Left kidney (tissue), 2 donors: ENCODE results near the gene USP5. TPM values are rescaled to one million over a fixed set of nuclear protein-coding genes. Genes with fewer than 3 reads are reported as not detected.

Experiments
- DNase-seq: peaks from one replicate; pipeline ENCODE4 v3.0.0-alpha.2; 2013
- polyA plus RNA-seq: library from polyadenylated mRNA; unstranded; fragments of 120-200 nt; gene quantifications from one replicate; pipeline ENCODE4 v1.2.1, GENCODE V29; 2013; ENCODE audit not compliant: insufficient read length

USP5 gene
- polyA plus RNA-seq, 1 donor, result 58.3 TPM

DNA sequence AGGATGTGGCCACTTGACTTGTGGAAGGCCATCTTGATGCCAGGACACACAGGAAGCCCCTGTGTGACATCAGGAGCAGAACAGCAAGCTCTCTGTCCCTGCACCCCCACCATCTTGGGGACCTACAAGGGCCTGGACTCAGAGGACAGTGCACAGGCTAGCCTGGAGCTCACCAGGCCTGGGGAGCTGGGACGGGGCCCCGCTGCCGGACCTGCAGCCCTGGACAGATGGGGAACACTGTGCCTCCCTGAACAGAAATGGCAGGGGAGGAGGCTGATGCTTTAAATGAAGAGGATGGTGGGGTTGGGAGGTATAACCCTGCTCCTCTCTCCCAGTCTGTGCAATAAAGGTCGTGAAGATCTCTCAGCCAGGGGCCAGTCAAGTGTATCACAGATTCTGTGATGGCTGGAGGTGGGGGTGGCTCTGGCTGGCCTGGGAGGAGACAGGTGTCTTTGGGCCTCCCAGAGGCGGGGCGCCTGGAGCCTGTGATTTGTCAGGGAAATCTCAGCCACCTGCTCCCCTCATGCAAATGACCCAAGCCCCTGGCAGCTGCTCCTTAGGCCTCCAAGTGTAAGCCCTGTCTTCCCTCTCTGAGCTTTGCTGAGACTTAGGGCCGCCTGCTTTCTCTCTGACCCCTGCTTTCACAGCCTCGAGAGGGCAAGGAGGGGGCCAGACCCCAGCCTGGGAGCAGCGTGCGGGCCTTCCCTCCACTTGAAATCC, 12.3 kb upstream of the USP5 start:
- no peak for DNase-seq

DNA sequence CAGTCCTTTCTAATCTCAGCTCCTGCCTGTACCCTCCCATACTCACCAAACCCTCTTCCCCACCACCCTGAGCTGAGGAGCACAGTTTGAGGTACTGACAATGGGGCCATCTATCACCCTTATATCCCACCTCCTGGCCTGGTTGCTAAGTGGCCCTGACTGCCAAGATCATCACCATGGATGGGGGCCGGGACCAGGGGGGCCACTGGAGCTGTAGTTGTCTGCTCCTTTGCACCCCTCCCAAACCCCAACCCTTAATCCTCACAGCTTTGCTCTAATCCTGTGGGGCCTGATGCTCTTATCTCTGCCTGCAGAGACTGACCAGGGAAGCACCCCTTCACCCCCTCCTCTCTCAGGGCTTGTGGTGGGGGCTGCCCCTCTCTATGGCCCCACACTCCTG, 11.6 kb upstream of the USP5 start:
- no peak for DNase-seq

DNA sequence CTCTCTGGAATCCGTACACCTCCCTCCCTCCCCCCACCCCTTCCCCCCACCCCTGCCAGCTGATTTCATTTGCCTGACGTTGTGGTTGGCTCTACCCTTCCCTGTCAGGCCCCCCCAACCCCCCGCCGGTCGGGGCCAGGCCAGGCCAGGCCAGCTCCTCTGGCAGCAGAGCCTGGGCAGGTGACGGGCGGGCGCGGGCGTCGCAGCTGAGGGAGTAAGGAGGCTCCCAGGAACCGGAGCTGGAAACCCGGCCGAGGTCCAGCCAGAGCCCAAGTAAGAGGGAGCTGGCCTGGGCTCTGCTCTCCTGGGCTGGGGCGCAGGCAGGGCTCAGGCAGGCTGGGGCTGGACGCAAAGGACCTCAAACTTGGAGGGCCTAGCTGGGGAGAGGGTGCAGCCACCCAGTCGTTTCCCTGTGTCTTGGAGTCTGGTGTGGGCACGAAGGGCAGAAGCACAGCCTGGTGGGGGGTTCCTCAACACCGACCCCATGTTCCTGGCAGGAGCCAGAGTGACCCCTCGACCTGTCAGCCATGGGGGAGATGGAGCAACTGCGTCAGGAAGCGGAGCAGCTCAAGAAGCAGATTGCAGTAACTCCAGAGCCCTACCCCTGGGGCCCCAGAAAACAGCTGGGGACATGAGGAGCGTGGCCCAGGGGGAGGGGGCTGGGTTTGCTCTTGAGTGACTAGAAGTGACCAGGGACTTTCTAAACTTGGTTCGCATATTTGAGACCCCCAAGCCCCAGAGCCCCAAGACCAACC, 11.0 kb upstream of the USP5 start, which contains the start of gene GNB3:
GNB3 (plus strand) TSS at position 165 of the 755 bp plus-strand sequence; CDS start at position 528, 363 bp downstream.
- no peak for DNase-seq

DNA sequence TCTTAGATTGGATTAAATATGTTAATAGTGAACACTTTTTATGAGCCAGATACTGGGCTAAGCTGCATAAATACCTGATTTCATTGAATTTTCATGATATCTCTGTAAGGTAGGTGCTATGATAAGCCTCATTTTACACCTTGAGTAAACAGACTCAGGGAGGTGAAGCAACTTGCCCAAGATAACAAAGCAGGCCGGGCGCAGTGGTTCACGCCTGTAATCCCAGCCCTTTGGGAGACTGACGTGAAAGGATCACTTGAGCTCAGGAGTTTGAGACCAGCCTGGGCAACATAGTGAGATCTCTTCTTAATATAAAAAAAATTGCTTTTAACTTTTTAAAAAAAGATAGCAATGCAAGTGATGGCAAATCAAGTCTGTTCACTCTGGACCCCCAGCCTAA, 9.9 kb upstream of the USP5 start:
- no peak for DNase-seq

DNA sequence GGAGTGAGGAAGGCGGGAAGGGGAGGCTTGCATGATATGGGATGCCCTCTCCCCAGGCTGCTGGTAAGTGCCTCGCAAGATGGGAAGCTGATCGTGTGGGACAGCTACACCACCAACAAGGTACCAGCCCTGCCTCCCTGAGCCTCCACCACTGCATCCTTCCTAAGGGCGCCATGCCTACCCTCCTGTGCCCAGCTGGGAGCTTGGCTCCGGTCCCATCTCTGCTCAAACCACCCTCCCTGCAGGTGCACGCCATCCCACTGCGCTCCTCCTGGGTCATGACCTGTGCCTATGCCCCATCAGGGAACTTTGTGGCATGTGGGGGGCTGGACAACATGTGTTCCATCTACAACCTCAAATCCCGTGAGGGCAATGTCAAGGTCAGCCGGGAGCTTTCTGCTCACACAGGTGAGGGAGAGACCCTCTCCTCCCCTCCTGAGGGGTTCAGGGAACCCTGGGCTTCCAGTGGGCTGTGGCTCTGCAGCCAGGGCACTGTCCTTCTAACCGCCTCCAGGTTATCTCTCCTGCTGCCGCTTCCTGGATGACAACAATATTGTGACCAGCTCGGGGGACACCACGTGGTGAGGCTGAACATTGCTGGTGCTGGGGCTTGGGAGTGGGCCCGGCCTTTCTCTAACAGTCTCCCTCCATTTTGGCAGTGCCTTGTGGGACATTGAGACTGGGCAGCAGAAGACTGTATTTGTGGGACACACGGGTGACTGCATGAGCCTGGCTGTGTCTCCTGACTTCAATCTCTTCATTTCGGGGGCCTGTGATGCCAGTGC, 8.6 kb upstream of the USP5 start:
- no peak for DNase-seq

DNA sequence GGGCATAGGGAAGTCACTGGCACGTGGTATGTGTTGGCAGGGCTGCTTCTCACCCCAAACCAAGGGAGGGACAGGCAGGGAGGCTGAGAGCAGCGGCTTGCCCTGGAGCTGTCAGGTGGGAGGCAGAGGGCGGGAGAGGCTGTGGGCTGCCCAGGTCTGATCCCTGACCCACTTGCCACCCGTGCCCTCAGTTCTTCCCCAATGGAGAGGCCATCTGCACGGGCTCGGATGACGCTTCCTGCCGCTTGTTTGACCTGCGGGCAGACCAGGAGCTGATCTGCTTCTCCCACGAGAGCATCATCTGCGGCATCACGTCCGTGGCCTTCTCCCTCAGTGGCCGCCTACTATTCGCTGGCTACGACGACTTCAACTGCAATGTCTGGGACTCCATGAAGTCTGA, 6.6 kb upstream of the USP5 start:
- DNase-seq, result no peak

DNA sequence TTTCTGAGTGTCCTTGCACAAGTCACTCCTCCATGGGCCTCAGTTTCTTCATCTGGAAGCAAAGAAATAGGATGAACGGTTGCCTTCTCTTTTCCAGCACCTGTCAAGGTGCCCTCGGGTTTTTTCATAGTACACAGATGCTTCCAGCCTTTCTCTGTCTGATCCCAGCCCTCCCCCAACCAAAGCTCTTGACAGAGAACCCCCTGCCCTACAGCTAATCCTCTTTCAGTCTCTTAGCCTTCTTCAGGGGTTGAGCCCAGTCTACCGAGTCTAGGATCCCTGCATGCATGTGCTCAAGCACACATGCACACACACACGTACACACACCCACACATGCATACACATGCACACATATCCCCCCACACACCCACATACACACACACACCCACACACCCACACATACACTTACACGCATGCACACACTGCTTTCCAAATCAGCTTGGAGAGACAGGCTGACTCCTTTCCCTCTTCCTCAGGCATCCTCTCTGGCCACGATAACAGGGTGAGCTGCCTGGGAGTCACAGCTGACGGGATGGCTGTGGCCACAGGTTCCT, 5.6 kb upstream of the USP5 start:
- no peak for DNase-seq

DNA sequence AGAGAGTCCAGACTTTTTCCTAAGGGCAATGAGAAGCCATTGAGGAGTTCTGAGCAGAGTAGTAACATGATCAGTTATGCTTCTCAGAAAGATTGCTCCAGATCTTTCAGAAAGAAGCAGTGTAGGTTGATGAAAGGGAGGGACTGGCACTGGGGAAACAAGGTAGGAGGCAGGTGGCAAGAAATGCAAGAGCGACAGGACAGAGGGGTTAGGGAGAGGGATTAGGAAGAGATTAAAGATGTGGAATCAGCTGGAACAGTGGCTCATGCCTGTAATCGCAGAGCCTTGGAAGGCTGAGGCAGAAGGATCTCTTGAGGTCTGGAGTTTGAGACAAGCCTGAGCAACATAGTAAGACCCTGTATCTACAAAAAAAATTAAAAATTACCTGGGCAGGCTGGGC, 4.3 kb upstream of the USP5 start:
- no peak for DNase-seq

DNA sequence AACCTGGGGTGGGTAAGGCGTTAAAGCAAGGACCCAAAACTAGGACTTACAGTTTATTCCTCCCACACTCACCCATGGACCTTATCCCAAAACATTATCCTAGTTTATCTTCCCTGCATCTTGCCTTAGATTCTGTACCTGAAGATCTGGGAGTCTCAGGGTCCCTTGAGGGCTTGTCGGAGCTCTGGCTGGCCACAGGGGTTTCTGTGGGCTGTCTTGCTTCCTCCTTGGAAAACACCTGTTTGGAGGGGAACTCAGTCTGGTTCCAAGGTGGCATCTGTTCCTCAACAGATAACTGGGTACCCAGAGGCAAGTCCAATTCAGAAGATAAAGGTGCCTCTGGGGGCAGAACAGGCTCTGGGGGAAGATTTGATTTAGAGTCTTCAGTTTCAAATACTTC, 2.5 kb upstream of the USP5 start:
- no peak for DNase-seq

DNA sequence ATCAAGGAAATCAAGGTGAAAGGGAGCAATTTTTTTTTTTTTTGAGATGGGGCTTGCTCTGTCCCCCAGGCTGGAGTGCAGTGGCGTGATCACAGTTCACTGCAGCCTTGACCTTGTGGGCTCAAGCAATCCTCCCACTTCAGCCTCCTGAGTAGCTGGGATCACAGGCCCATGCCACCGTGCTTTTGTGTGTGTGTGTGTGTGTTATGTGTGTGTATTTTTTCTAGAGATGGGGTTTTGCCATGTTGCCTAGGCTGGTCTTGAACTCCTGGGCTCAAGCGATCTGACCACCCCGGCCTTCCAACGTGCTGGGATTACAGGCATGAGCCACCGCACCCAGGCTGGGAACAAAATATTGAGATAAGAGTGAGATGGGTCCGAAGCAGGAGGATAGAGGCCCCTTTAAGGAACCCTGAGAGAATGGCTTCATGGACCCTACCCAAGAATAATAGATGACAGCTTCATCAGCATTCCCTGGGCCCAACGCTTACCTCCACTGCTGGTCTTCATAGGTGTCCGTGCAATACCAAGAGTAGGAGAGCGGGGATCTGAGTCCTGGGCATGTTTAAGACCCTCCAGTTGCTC, 1.9 kb upstream of the USP5 start:
- no peak for DNase-seq

DNA sequence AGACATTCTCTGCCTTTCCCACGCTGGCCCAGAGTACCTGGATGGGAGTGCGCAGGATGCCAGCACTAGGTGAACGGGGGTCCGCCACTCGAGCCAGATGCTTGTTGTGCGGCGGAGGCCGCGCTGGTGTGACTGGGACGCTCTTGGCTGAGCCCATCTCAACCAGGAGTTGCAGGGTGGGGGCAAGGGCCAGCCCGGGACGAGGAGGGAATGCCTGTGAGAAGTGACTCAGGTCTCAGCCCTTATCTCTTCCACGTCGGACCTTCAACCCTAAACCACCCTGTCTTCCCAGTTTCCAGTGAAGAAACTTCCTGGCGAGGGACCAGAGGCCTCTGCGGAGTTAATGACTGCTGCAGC, 1.2 kb upstream of the USP5 start:
- no peak for DNase-seq

DNA sequence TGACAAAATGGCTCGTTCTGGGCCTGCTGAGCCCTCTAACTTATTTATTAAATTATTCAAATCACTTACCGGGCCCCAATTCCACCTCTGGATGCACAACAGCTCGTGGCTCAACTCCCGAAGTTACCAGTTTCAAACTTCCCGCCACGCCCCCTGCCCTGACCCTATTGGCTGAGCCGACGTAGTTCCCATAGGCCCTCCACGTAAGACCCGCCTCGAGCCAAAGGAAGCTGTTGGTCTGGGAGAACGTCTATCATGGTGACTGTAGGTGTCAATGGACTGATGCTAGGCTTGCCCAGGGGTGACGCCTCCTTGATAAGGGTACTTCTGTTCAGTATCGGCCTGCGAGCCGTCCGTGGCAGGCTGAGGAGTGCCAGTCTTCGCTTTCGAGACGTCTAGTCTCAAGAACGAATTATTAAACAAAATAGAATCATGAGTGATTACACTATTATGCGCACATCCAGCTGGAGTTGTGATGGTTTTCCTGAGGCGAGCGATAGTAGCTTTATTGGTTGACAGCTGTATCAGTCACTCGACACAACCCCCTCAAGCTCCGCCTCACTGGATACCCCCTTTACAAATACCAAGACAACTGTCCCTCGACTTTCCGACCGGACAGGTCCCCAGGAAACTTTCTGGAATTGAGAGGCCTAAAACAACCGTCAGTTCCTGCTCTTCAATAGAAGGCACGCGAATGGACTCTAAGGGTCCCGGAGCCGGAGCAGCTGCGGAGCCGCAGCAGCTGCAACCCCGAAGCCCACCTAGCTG, 613 bp upstream of the USP5 start, which contains the start of gene CDCA3:
CDCA3 (minus strand) TSS at position 134 of the 768 bp plus-strand sequence. CDS start 334 bp downstream, outside the sequence.
- DNase-seq, result peak; percentile 95

DNA sequence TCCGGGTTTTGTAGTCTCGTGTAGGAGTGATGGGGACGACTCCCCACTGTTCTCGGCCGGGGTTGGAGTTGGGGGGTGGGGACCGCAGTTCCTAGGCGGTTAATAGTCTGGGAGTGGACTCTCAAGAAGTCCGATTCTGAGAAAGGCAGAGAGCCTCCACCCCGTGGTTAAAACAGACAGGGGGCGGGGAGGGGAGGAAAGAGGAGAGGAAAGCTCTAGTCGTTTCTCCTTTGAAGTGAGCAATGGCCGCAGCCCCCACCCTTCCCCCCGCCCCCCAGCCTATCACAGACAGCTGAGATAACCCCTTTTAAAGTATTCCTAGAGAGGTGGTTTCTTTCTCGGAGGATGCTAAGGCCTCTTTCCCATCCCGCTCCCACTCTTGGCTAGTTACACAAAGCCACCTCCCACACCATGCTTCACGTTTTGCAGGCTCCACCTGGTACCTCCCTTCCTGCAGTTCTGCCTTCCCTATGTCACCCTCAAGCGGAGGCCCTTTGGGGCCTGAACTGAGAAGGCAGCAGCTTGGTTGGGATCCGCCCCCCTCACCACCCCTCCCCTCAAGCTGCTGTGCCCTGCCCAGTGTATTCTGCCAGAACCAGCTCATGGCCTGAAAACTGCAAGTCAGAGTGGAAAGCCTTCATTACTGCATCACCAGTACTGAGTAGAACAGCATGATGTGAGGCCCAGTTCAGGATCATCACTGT, 853 bp downstream of the USP5 start:
- DNase-seq, result no peak

DNA sequence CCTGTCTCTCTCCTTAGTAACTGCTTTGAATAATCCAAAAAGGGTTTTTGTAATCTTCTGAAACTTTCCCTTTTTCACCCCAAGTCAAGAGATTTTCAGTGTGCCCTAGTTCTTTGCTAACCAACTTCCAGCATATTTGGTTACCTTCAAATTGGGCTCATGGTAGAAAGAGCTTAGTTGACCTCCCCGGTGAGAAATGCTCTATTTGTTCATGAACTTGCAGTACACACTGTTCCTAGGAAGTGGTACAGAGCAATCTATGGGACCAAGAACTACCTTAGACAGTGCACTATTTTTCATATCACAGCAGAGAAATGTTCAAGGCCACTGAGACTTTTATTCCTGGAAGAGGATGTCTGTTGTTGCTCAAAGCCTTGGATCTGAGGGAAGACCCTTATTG, 1.7 kb downstream of the USP5 start:
- DNase-seq, result no peak

DNA sequence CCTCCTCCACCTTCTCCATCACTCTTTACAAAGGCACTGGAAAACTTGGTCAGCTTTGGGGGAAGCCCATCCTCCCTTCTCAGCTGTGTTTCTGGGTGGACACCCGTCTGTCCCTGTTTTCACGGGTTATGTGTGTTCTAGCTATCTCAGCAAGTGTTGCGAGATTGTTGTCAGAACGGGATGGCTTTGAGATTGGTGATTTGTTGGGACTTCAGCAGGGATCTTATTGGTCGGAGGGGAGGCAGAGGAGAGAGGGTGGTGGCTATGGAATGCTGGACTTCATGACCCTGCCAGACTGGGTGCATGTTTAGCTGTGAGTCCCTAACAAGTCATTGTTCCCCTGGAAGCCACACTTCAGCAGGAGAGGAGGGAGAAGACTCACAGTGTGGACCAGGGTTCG, 2.1 kb downstream of the USP5 start:
- no peak for DNase-seq

DNA sequence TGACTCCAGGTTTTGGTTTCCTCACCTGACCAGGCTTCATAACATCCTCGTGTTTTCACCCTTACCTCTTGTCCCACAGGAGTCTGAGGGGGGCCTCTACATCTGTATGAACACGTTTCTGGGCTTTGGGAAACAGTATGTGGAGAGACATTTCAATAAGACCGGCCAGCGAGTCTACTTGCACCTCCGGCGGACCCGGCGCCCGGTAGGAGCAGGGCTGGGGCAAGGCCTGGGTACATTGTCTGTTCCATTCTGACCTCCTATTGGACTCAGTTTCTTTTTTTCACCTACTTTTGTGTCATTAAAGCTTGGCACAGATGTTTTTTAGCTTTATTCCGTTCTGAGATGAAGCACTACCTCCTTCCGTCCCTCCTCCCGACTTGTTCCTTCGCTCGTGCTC, 3.4 kb downstream of the USP5 start:
- no peak for DNase-seq

DNA sequence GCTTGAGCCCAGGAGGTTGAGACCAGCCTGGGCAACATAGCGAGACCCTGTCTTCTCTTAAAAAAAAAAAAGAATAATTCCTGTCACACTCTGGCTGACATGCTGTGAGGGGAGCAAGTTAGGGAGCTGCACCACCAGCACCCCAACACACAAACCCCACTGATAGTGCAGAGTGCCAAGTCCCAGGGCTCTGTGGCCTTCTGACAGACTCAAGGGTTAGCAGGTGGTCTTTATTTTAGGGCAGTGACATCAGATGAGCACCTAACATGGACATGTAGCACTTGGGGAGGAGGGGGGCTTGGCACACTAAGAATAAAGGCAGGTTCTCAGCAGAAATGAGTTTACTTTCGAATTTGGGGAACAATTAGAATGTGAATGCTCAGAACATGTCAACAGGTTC, 6.8 kb downstream of the USP5 start:
- DNase-seq, result no peak

DNA sequence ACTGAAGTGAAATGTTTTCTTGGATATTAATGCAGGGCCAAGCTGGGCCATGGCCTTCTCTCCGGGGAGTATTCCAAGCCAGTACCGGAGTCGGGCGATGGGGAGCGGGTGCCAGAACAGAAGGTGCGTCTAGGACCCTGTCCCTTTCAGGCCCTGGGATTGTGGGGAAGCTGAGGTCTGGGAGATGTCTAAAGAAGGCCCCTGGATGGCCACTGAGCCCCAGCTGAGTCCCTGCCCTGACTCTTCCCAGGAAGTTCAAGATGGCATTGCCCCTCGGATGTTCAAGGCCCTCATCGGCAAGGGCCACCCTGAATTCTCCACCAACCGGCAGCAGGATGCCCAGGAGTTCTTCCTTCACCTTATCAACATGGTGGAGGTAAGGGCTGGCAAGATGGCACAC, 8.2 kb downstream of the USP5 start:
- no peak for DNase-seq

DNA sequence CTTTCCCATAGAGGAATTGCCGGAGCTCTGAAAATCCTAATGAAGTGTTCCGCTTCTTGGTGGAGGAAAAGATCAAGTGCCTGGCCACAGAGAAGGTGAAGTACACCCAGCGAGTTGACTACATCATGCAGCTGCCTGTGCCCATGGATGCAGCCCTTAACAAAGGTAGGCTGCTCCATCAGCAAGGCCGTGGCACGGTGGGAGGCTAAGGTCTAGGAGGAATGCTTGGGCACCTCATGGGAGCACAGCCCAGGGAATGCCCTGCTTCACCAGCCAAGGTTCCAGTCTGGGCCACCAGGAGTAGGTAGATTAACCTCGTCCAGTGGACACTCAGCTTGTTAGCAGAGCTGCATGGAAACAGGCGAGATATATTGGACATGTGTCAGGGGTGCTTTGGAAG, 9.0 kb downstream of the USP5 start:
- DNase-seq, result no peak

DNA sequence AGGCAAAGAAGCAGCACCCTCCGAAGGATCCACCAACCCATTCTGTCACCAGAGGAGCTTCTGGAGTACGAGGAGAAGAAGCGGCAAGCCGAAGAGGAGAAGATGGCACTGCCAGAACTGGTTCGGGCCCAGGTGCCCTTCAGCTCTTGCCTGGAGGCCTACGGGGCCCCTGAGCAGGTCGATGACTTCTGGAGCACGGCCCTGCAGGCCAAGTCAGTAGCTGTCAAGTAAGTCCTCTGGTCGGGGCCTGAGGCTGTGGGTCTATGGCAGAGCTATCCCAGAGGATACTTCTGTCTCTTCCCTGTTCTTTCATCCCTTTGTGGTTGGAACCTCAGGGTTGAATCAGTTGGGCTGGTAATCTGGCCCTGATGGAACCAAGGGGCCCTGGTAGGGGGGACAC, 9.4 kb downstream of the USP5 start:
- no peak for DNase-seq

DNA sequence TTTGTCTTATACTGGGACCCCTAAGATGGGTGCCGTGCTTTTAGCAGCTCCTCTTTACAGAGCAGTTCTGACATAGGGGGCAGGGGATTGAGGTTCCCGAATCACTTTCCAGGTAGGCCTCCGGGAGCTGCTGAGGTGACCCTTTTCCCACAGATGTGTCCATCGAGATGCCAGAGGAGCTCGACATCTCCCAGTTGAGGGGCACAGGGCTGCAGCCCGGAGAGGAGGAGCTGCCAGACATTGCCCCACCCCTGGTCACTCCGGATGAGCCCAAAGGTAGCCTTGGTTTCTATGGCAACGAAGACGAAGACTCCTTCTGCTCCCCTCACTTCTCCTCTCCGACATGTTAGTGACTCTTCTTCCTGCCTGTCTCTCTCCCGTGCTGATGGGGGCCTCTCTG, 11.1 kb downstream of the USP5 start:
- no peak for DNase-seq
